NCI-H460 (cell line): Measurements from ENCODE around the gene MS4A18. TPM values are rescaled to one million over a fixed set of nuclear protein-coding genes. Genes with fewer than 3 reads are reported as not detected.

Source experiments
- DNase-seq: peaks from one replicate; pipeline ENCODE4 v3.0.0-alpha.2; 2016; ENCODE audit warnings: low read depth; ENCODE audit errors: extremely low read depth
- total RNA-seq: library from RNA; depleted of rRNA; stranded (reverse); fragments of >200 nt; shearing (Covaris generic); gene quantifications from 2 replicates; pipeline ENCODE4 v1.2.3, GENCODE V29; 2014; rRNA removed

MS4A18 gene
- total RNA-seq, 1 experiment from 2014 or later = not detected

GRCh38 chr11:60783141-60783484, 58.6 kb downstream of the MS4A18 start:
- DNase-seq = no peak

GRCh38 chr11:60783911-60784310, 59.4 kb downstream of the MS4A18 start:
- no peak for DNase-seq

- DNase-seq = no peak
These were observed 60.6 kb downstream of the MS4A18 start, which contains the start of gene MS4A10 for GRCh38 chr11:60785136-60785535. Gene MS4A10, plus strand, starts transcription at chr11:60785333. Its CDS starts 5,003 bp downstream, at chr11:60790336.

- no peak for DNase-seq
These were observed 61.4 kb downstream of the MS4A18 start for GRCh38 chr11:60785806-60786361.

- DNase-seq = no peak
These were observed 62.5 kb downstream of the MS4A18 start for GRCh38 chr11:60786811-60787567.

- no peak for DNase-seq
These were observed 64.0 kb downstream of the MS4A18 start for GRCh38 chr11:60788401-60789125.

- DNase-seq = no peak
These were observed 66.2 kb downstream of the MS4A18 start for GRCh38 chr11:60790726-60791125.

GRCh38 chr11:60791153-60791933, 66.8 kb downstream of the MS4A18 start:
- no peak for DNase-seq

GRCh38 chr11:60792521-60792920, 68.0 kb downstream of the MS4A18 start:
- no peak for DNase-seq

Other genes with a start within 250 kb of the MS4A18 start
- gene MS4A12, start 231.9 kb upstream of the MS4A18 start, total RNA-seq = not detected in 2 replicates
- not detected in 2 replicates for gene MS4A13, start 209.3 kb upstream of the MS4A18 start, total RNA-seq
- not detected in 2 replicates for gene MS4A8, start 25.1 kb upstream of the MS4A18 start, total RNA-seq
- not detected in 2 replicates for gene MS4A15, start 32.1 kb downstream of the MS4A18 start, total RNA-seq
- gene MS4A10, start 60.6 kb downstream of the MS4A18 start, total RNA-seq = not detected in 2 replicates
- 13.5 and 15.0 TPM in 2 replicates for gene CCDC86, start 117.4 kb downstream of the MS4A18 start, total RNA-seq
- gene PTGDR2, start 131.2 kb downstream of the MS4A18 start, total RNA-seq = not detected in 2 replicates
- not detected in 2 replicates for gene ZP1, start 142.8 kb downstream of the MS4A18 start, total RNA-seq
- gene PRPF19, start 181.9 kb downstream of the MS4A18 start, total RNA-seq = 48.8 and 49.5 TPM in 2 replicates
- gene TMEM109, start 189.4 kb downstream of the MS4A18 start, total RNA-seq = 27.2 and 38.1 TPM in 2 replicates
- gene TMEM132A, start 199.7 kb downstream of the MS4A18 start, total RNA-seq = 20.9 and 22.0 TPM in 2 replicates
- not detected in 2 replicates for gene SLC15A3, start 227.5 kb downstream of the MS4A18 start, total RNA-seq
- gene CD6, start 247.0 kb downstream of the MS4A18 start, total RNA-seq = not detected in 2 replicates